ENCODE measurements around the gene AGPAT3.

AGPAT3 gene

GRCh38 chr21:43944078-43944633 lies 79.1 kb downstream of the AGPAT3 start:
- no peak for DNase-seq (ENCODE audit: low spot score)
- no peak for TF ChIP-seq CTCF (IDR thresholded peaks at IDR 0.05; ENCODE audit: extremely low read depth, missing control alignments)

- DNase-seq (ENCODE audit: low spot score), result no peak
Observed at GRCh38 chr21:43944757-43945156, 79.7 kb downstream of the AGPAT3 start.

GRCh38 chr21:43948740-43949498 lies 83.9 kb downstream of the AGPAT3 start:
- no peak for TF ChIP-seq CTCF (IDR thresholded peaks at IDR 0.05; ENCODE audit: extremely low read depth, missing control alignments)
- no peak for DNase-seq (ENCODE audit: low spot score)

More at GRCh38 chr21:43944757-43945156, 79.7 kb downstream of the AGPAT3 start:
- TF ChIP-seq CTCF (IDR thresholded peaks at IDR 0.05; ENCODE audit: extremely low read depth, missing control alignments), result no peak

- DNase-seq (ENCODE audit: low spot score), result no peak
- no peak for TF ChIP-seq CTCF (IDR thresholded peaks at IDR 0.05; ENCODE audit: extremely low read depth, missing control alignments)
Observed at GRCh38 chr21:43949499-43950208, 84.6 kb downstream of the AGPAT3 start.

GRCh38 chr21:43950481-43950880 lies 85.5 kb downstream of the AGPAT3 start:
- DNase-seq (ENCODE audit: low spot score), result no peak
- no peak for TF ChIP-seq CTCF (IDR thresholded peaks at IDR 0.05; ENCODE audit: extremely low read depth, missing control alignments)

GRCh38 chr21:43950936-43951335 lies 85.9 kb downstream of the AGPAT3 start:
- no peak for DNase-seq (ENCODE audit: low spot score)
- no peak for TF ChIP-seq CTCF (IDR thresholded peaks at IDR 0.05; ENCODE audit: extremely low read depth, missing control alignments)

Measured in GM20000 (cell line).